ENCODE measurements around the gene CELSR1. TPM values are rescaled to one million over a fixed set of nuclear protein-coding genes. Genes with fewer than 3 reads are reported as not detected.
"Not testable (repeated sequence)": the region's sequence is repeated elsewhere in the genome, so short reads cannot be mapped to it uniquely, and the experiment has no call there.

The CELSR1 gene
- total RNA-seq, 1 donor from 2014 or later: 27.9 TPM

DNA sequence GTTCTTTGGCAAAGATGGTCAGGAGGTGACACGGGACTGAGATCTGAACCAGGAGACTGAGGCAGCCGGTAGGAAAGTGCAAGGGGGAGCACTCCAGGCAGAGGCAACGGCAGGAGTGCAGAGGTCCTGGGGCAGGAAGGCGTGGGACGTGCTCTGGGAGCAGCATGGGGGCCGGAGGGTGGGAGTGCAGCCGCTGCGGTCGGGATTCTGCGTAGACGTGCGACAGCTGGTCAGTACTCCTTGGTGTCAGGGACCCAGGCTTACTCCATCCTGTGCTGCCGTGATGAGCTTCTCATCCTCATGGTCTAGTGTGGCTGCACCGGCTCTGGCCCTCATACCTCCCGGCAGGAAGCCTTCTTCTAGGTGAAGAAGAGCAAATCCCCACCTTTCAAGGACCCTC lies 218.8 kb downstream of the CELSR1 start:
- peak; percentile 86 for DNase-seq (ENCODE audit: low spot score)
- Mint-ChIP-seq H3K27ac (ENCODE audit: unreplicated experiment) (no peak overlapping the region), H3K27me3 (ENCODE audit: low read depth) (no peaks in the 10 kb centered on the region), H3K4me1 (ENCODE audit: low read depth) (no peaks in the 10 kb centered on the region), H3K9me3 (ENCODE audit: low read depth) (no peaks in the 10 kb centered on the region), H3K4me3 (ENCODE audit: unreplicated experiment) (no peak overlapping the region), H3K36me3 (ENCODE audit: low read depth) (peaks cover 2% of the 10 kb centered on the region)
- TF ChIP-seq, protein P1, sequence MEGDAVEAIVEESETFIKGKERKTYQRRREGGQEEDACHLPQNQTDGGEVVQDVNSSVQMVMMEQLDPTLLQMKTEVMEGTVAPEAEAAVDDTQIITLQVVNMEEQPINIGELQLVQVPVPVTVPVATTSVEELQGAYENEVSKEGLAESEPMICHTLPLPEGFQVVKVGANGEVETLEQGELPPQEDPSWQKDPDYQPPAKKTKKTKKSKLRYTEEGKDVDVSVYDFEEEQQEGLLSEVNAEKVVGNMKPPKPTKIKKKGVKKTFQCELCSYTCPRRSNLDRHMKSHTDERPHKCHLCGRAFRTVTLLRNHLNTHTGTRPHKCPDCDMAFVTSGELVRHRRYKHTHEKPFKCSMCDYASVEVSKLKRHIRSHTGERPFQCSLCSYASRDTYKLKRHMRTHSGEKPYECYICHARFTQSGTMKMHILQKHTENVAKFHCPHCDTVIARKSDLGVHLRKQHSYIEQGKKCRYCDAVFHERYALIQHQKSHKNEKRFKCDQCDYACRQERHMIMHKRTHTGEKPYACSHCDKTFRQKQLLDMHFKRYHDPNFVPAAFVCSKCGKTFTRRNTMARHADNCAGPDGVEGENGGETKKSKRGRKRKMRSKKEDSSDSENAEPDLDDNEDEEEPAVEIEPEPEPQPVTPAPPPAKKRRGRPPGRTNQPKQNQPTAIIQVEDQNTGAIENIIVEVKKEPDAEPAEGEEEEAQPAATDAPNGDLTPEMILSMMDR (IDR thresholded peaks at IDR 0.05): no peak

DNA sequence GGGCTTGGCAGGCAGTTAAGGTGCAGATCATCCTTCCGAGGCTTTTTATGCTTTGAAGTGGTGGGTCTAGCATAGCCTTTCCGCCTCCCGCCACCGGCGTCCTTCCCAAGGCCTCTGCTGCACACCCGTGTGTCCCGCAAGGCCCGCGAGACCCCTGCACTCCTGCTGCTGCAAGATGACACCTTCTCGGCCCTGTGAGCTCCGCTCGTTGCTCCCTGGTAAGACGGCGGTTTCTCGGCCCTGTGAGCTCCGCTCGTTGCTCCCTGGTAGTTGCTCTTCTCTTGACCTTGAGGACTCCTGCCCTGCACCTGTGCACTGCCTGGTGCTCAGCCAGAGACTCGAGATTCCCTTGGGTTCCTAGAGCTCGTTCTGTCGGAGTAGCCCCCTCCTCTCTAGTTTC lies 219.8 kb downstream of the CELSR1 start:
- peak; percentile 72 for DNase-seq (ENCODE audit: low spot score)
- Mint-ChIP-seq H3K27ac (ENCODE audit: unreplicated experiment) (no peak overlapping the region), H3K4me3 (ENCODE audit: unreplicated experiment) (no peak overlapping the region), H3K4me1 (ENCODE audit: low read depth) (no peaks in the 10 kb centered on the region), H3K9me3 (ENCODE audit: low read depth) (no peaks in the 10 kb centered on the region), H3K27me3 (ENCODE audit: low read depth) (no peaks in the 10 kb centered on the region), H3K36me3 (ENCODE audit: low read depth) (peaks cover 2% of the 10 kb centered on the region)
- TF ChIP-seq, protein P1 (IDR thresholded peaks at IDR 0.05): no peak

DNA sequence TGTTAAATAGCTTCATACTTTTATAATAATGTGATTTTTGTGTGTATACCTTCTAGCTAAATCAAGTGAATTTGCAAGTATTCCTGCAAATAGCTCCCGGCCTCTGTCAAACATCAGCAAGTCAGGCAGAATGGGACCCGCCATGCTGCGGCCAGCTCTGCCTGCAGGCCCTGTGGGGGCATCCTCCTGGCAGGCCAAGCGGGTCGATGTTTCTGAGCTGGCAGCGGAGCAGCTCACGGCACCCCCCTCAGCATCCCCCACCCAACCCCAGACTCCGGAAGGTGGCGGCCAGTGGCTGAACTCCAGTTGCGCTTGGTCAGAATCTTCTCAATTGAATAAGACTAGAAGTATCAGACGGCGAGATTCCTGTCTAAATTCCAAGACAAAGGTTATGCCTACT lies 221.4 kb downstream of the CELSR1 start:
- H3K9me3 Mint-ChIP-seq (ENCODE audit: low read depth): no peaks in the 10 kb centered on the region
- TF ChIP-seq, protein P1 (IDR thresholded peaks at IDR 0.05): no peak
- H3K27ac Mint-ChIP-seq (ENCODE audit: unreplicated experiment): no peak overlapping the region
- H3K36me3 Mint-ChIP-seq (ENCODE audit: low read depth): peaks cover 2% of the 10 kb centered on the region
- no peaks in the 10 kb centered on the region for H3K27me3 Mint-ChIP-seq (ENCODE audit: low read depth)
- DNase-seq (ENCODE audit: low spot score): no peak
- no peak overlapping the region for H3K4me3 Mint-ChIP-seq (ENCODE audit: unreplicated experiment)
- no peaks in the 10 kb centered on the region for H3K4me1 Mint-ChIP-seq (ENCODE audit: low read depth)

- H3K27me3 Mint-ChIP-seq (ENCODE audit: low read depth); H3K9me3 Mint-ChIP-seq (ENCODE audit: low read depth); H3K4me3 Mint-ChIP-seq (ENCODE audit: unreplicated experiment); H3K4me1 Mint-ChIP-seq (ENCODE audit: low read depth); H3K27ac Mint-ChIP-seq (ENCODE audit: unreplicated experiment); DNase-seq (ENCODE audit: low spot score); H3K36me3 Mint-ChIP-seq (ENCODE audit: low read depth): not testable (repeated sequence)
These were observed 224.6 kb downstream of the CELSR1 start for GRCh38 chr22:46312848-46313247.

GRCh38 chr22:46312056-46312455 lies 225.4 kb downstream of the CELSR1 start:
- TF ChIP-seq, protein P1 (IDR thresholded peaks at IDR 0.05): no peak
- no peak for DNase-seq (ENCODE audit: low spot score)
- no peak overlapping the region for H3K27ac Mint-ChIP-seq (ENCODE audit: unreplicated experiment)
- H3K27me3 Mint-ChIP-seq (ENCODE audit: low read depth): no peaks in the 10 kb centered on the region
- H3K4me3 Mint-ChIP-seq (ENCODE audit: unreplicated experiment): no peak overlapping the region
- no peaks in the 10 kb centered on the region for H3K9me3 Mint-ChIP-seq (ENCODE audit: low read depth)
- H3K36me3 Mint-ChIP-seq (ENCODE audit: low read depth): no peaks in the 10 kb centered on the region
- H3K4me1 Mint-ChIP-seq (ENCODE audit: low read depth): no peaks in the 10 kb centered on the region

Other genes with a start within 250 kb of the CELSR1 start
- gene GTSE1, start 240.8 kb downstream of the CELSR1 start, total RNA-seq: 7.2 to 8.2 TPM (median 7.3 TPM) in 3 replicates
- 26.5 to 39.2 TPM (median 27.3 TPM) in 3 replicates for gene TRMU, start 201.9 kb downstream of the CELSR1 start, total RNA-seq
- gene GRAMD4, start 82.8 kb upstream of the CELSR1 start, total RNA-seq: 23.8 to 44.8 TPM (median 31.7 TPM) in 3 replicates
- gene CERK, start 200.6 kb upstream of the CELSR1 start, total RNA-seq: 28.8 to 31.8 TPM (median 29.2 TPM) in 3 replicates
- 18.9 to 21.1 TPM (median 18.9 TPM) in 3 replicates for gene TBC1D22A, start 225.0 kb upstream of the CELSR1 start, total RNA-seq